IMR-90 (cell line): ENCODE data around the gene SERPINA6. TPM values are rescaled to one million over a fixed set of nuclear protein-coding genes. Genes with fewer than 3 reads are reported as not detected.

Experiments
- ATAC-seq: fragments of 200-7000 bp; cut with Tn5 transposase; 2 replicates; pipeline ENCODE4 v1.9.1; 2020; ENCODE audit warnings: low read depth, mild to moderate bottlenecking, moderate library complexity
- BruUV-seq: library from RNA; stranded (reverse); fragments of 400-500 nt; replicated peaks from 2 replicates; lab custom pipeline; 2021; lab: Mats Ljungman, UMichigan
- CTCF ChIA-PET: fragments of 300-600 bp; formaldehyde crosslinking; extraction: SDS; loops from one replicate; lab custom pipeline; 2021; ENCODE audit warnings: antibody characterized with exemption; lab: Yijun Ruan, JAX
- POLR2A ChIA-PET: fragments of 300-600 bp; sonication (Branson Sonifier 250); formaldehyde crosslinking; loops from one replicate; lab custom pipeline; 2022; ENCODE audit warnings: antibody characterized with exemption; ENCODE audit not compliant: unreplicated experiment; lab: Charles Lee
- DNase-seq: peaks from one replicate; pipeline ENCODE4 v3.0.0; 2013
- H2AFZ ChIP-seq: replicated peaks from 2 replicates; pipeline ENCODE3; 2013; ENCODE audit warnings: low read length, mild to moderate bottlenecking; ENCODE audit not compliant: poor library complexity
- H2AK5ac ChIP-seq: 2 replicates; pipeline ENCODE4 v1.6.1; 2013; ENCODE audit warnings: low read depth, low read length, inconsistent platforms
- H2AK9ac ChIP-seq: replicated peaks from 2 replicates; pipeline ENCODE3; 2013; ENCODE audit warnings: mild to moderate bottlenecking, low read depth, low read length, moderate library complexity; ENCODE audit not compliant: poor library complexity
- H2BK120ac ChIP-seq: 2 replicates; pipeline ENCODE4 v1.6.1; 2013; ENCODE audit warnings: low read depth, low read length, inconsistent platforms
- H2BK15ac ChIP-seq: 3 replicates; pipeline ENCODE4 v1.6.1; 2013; ENCODE audit warnings: low read depth, low read length, inconsistent platforms
- H2BK20ac ChIP-seq: 2 replicates; pipeline ENCODE4 v1.6.1; 2013; ENCODE audit warnings: low read depth, mild to moderate bottlenecking, inconsistent platforms, low read length, moderate library complexity
- H2BK5ac ChIP-seq: 2 replicates; pipeline ENCODE4 v1.6.1; 2013; ENCODE audit warnings: mild to moderate bottlenecking, low read depth, low read length, inconsistent platforms; ENCODE audit not compliant: poor library complexity, severe bottlenecking
- H3K14ac ChIP-seq: replicated peaks from 2 replicates; pipeline ENCODE4 v1.6.1; 2013; ENCODE audit warnings: low read depth, low read length, inconsistent platforms
- H3K18ac ChIP-seq: 2 replicates; pipeline ENCODE4 v1.6.1; 2013; ENCODE audit warnings: low read depth, low read length, control low read depth
- H3K23ac ChIP-seq: 2 replicates; pipeline ENCODE4 v1.6.1; 2013; ENCODE audit warnings: low read depth, low read length, inconsistent platforms
- H3K27ac ChIP-seq: 2 replicates; pipeline ENCODE4 v1.5.1; 2013; ENCODE audit warnings: mild to moderate bottlenecking, control low read depth, low read length; ENCODE audit not compliant: insufficient read depth
- H3K27me3 ChIP-seq: 2 replicates; pipeline ENCODE4 v1.6.1; 2013; ENCODE audit warnings: low read length; ENCODE audit not compliant: control insufficient read depth, insufficient read depth
- H3K36me3 ChIP-seq: 2 replicates; pipeline ENCODE4 v1.6.1; 2013; ENCODE audit warnings: low read length, mixed read lengths; ENCODE audit not compliant: control insufficient read depth, insufficient read depth
- H3K4ac ChIP-seq: 2 replicates; pipeline ENCODE4 v1.6.1; 2013; ENCODE audit warnings: low read depth, low read length, inconsistent platforms
- H3K4me1 ChIP-seq: 2 replicates; pipeline ENCODE4 v1.6.1; 2013; ENCODE audit warnings: low read length, mixed read lengths; ENCODE audit not compliant: control insufficient read depth, insufficient read depth
- H3K4me2 ChIP-seq: 2 replicates; pipeline ENCODE4 v1.6.1; 2013; ENCODE audit warnings: low read depth, mild to moderate bottlenecking, control low read depth, low read length, moderate library complexity
- H3K4me3 ChIP-seq: 2 replicates; pipeline ENCODE4 v1.5.1; 2013; ENCODE audit warnings: low read depth, mild to moderate bottlenecking, control low read depth, low read length, moderate library complexity; ENCODE audit not compliant: insufficient read depth
- H3K56ac ChIP-seq: 2 replicates; pipeline ENCODE4 v1.6.1; 2013; ENCODE audit warnings: low read length, inconsistent platforms; ENCODE audit not compliant: insufficient read depth; ENCODE audit errors: extremely low read depth
- H3K79me1 ChIP-seq, 2 experiments: 2 replicates each; pipeline ENCODE4 v1.6.1; 2013; ENCODE audit warnings: low read length in 2 of 2, inconsistent platforms in 1 of 2, low read depth in 1 of 2
- H3K9ac ChIP-seq: 2 replicates; pipeline ENCODE4 v1.6.1; 2013; ENCODE audit warnings: low read depth, low read length, control low read depth
- H3K9me1 ChIP-seq: 2 replicates; pipeline ENCODE4 v1.6.1; 2013; ENCODE audit warnings: low read length, inconsistent platforms; ENCODE audit not compliant: insufficient read depth
- H3K9me3 ChIP-seq: 2 replicates; pipeline ENCODE4 v1.6.1; 2013; ENCODE audit warnings: low read length; ENCODE audit not compliant: control insufficient read depth, insufficient read depth
- H4K20me1 ChIP-seq: 2 replicates; pipeline ENCODE4 v1.6.1; 2013; ENCODE audit warnings: low read length, inconsistent platforms; ENCODE audit not compliant: insufficient read depth
- H4K5ac ChIP-seq: 2 replicates; pipeline ENCODE4 v1.6.1; 2013; ENCODE audit warnings: mild to moderate bottlenecking, low read depth, low read length, control low read depth
- H4K8ac ChIP-seq, 2 experiments: 2 replicates each; pipeline ENCODE4 v1.6.1; 2013; ENCODE audit warnings: low read depth in 2 of 2, low read length in 2 of 2, control low read depth in 1 of 2, inconsistent platforms in 1 of 2
- H4K91ac ChIP-seq: 2 replicates; pipeline ENCODE4 v1.6.1; 2013; ENCODE audit warnings: low read depth, low read length, inconsistent platforms; ENCODE audit not compliant: insufficient read depth
- BHLHE40 ChIP-seq: fragments of 150-350 bp; IDR thresholded peaks from 2 replicates; pipeline ENCODE4 v1.6.1; 2016; ENCODE audit warnings: mild to moderate bottlenecking, low read depth, low read length
- CEBPB ChIP-seq: IDR thresholded peaks from 2 replicates; pipeline ENCODE4 v1.6.1; 2012; ENCODE audit warnings: low read depth, low read length, improper control_type of control experiment
- CHD1 ChIP-seq: IDR thresholded peaks from 2 replicates; pipeline ENCODE4 v1.6.1; 2012; ENCODE audit warnings: low read depth, low read length, improper control_type of control experiment
- ELK1 ChIP-seq: fragments of 150-350 bp; IDR thresholded peaks from 2 replicates; pipeline ENCODE4 v1.6.1; 2016; ENCODE audit warnings: low read depth, mild to moderate bottlenecking, low read length, moderate library complexity, borderline replicate concordance
- MAFK ChIP-seq: IDR thresholded peaks from 2 replicates; pipeline ENCODE4 v1.6.1; 2012; ENCODE audit warnings: low read depth, low read length, improper control_type of control experiment
- MAZ ChIP-seq: IDR thresholded peaks from 2 replicates; pipeline ENCODE4 v1.6.1; 2012; ENCODE audit warnings: low read depth, mild to moderate bottlenecking, low read length, improper control_type of control experiment, moderate library complexity, borderline replicate concordance
- MXI1 ChIP-seq: IDR thresholded peaks from 2 replicates; pipeline ENCODE4 v1.6.1; 2012; ENCODE audit warnings: low read depth, mild to moderate bottlenecking, low read length, moderate library complexity, borderline replicate concordance
- NFE2L2 ChIP-seq: fragments of 150-350 bp; IDR thresholded peaks from 2 replicates; pipeline ENCODE4 v1.6.1; 2016; ENCODE audit warnings: low read depth, mild to moderate bottlenecking, low read length
- POLR2A ChIP-seq: IDR thresholded peaks from 2 replicates; pipeline ENCODE4 v1.6.1; 2012; ENCODE audit warnings: mild to moderate bottlenecking, low read depth, low read length
- RAD21 ChIP-seq: IDR thresholded peaks from 2 replicates; pipeline ENCODE4 v1.6.1; 2012; ENCODE audit warnings: low read length, improper control_type of control experiment
- RCOR1 ChIP-seq: IDR thresholded peaks from 2 replicates; pipeline ENCODE4 v1.6.1; 2012; ENCODE audit warnings: mild to moderate bottlenecking, low read length, improper control_type of control experiment; ENCODE audit not compliant: insufficient replicate concordance
- RFX5 ChIP-seq: IDR thresholded peaks from 2 replicates; pipeline ENCODE4 v1.8.0; 2012; ENCODE audit warnings: low read depth, mild to moderate bottlenecking, low read length, moderate library complexity
- SMC3 ChIP-seq: fragments of 150-350 bp; IDR thresholded peaks from 2 replicates; pipeline ENCODE4 v1.6.1; 2016; ENCODE audit warnings: low read depth, mild to moderate bottlenecking, antibody characterized with exemption, low read length, moderate library complexity
- WGBS, 2 experiments: methylation state at CpG; one replicate each; pipeline versions ENCODE4 v1.1.5 to v1.1.7; 2013; ENCODE audit warnings: missing lambda C conversion rate in 2 of 2; ENCODE audit not compliant: insufficient read length in 1 of 2; ENCODE audit errors: extremely low coverage in 2 of 2; 5-methylcytosine and 5-hydroxymethylcytosine counted together
- dilution Hi-C: fragments of 300-500 bp; cut with HindIII; formaldehyde crosslinking; loops from one replicate; pipeline ENCODE4 v1.14.3; 2018; ENCODE audit warnings: low sequenced_read_pairs; ENCODE audit not compliant: unreplicated experiment
- in situ Hi-C: fragments of 300-500 bp; cut with MboI; formaldehyde crosslinking; loops from 3 replicates; pipeline ENCODE4 v1.14.3; 2019; ENCODE audit warnings: low sequenced_read_pairs, inconsistent platforms, mixed read lengths
- intact Hi-C: fragments of 100-400 bp; cut with micrococcal nuclease; formaldehyde crosslinking; loops from 2 replicates; pipeline ENCODE4 v1.10.0; 2022
- polyA plus RNA-seq, 3 experiments: library from polyadenylated mRNA; depleted of rRNA; stranded (reverse); fragments of >200 nt; gene quantifications; 2 replicates each; pipeline ENCODE4 v1.2.3, GENCODE V29; 2012; ENCODE audit warnings: low replicate concordance in 1 of 3
- total RNA-seq: library from RNA; depleted of rRNA; stranded (reverse); fragments of >200 nt; gene quantifications from 2 replicates; pipeline ENCODE4 v1.2.3, GENCODE V29; 2012
- TF ChIP-seq, protein P1 (sequence below): fragments of 150-350 bp; IDR thresholded peaks from 2 replicates; pipeline ENCODE4 v1.6.1; 2017; ENCODE audit warnings: mild to moderate bottlenecking, antibody characterized with exemption, low read length, low read depth
- TF ChIP-seq, protein P2 (sequence below): conservative IDR thresholded peaks from 2 replicates; pipeline ENCODE4 v1.5.1; 2012; ENCODE audit warnings: mild to moderate bottlenecking, low read depth, low read length, improper control_type of control experiment

SERPINA6 gene
- total and polyA plus RNA-seq, 2 of the 4 experiments (the other 2 are of a cell fraction): not detected

DNA sequence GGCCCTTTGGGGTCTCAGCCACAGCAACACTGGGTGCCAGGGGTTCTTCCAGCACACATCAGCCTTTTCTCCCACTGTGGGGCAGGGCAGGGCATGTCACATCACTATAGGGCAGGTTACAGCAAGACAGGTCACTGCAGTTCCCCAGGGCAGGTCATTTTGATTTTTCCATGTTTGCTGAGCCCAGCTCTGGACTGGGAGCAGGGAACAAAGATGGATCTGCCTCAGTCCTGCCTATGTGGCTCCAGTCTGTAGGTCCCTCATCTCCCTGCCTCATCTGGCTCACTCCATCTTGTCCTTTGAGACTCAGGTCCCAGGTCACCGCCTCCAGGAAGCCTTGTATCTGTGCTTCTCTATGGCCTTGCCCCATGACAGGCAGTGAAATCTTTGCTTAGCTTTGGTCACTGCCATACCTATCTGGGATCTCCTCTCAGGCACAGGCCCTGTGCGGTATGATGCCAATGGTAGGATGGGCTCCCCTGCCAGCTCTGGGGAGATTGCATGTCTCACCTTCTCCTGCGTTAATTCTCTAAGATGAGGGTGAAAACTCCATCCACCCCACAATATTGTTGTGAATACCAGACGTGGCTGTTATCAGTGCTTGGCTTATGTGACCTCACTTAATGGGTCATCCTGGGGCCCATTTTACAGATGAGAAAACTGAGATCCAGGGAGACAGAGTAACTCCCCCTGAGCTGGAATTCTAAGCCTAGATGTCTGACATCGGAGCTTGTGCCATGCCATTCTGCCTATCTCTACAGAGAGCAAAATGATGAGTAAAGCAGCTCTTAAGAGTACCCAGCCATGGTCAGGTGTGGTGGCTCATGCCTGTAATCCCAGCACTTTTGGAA, 1.5 kb downstream of the SERPINA6 start:
- in situ Hi-C loops (no loop called here), intact Hi-C loops (no loop called here), dilution Hi-C loops (no loop called here)
- Histone ChIP-seq H3K27ac (no peak overlapping the region), H3K9me3 (no peaks in the 10 kb centered on the region; the same call in 1 of the 2 replicates), H3K27me3 (no peaks in the 10 kb centered on the region), H3K4me3 (no peak overlapping the region), H4K5ac (no peak overlapping the region), H2BK15ac (no peak overlapping the region), H4K20me1 (no peaks in the 10 kb centered on the region), H3K4ac (no peak overlapping the region), H2AK9ac (no peak overlapping the region), H3K9me1 (no peaks in the 10 kb centered on the region), H2AK5ac (no peak overlapping the region), H3K36me3 (no peaks in the 10 kb centered on the region), H3K18ac (no peak overlapping the region), H3K9ac (no peak overlapping the region), H3K4me1 (no peaks in the 10 kb centered on the region; the same call in 1 of the 2 replicates), H2BK5ac (no peak overlapping the region), H4K8ac (no peak overlapping the region), H4K91ac (no peak overlapping the region), H2BK20ac (no peak overlapping the region), H2BK120ac (no peak overlapping the region), H3K14ac (no peak overlapping the region), H3K79me1 (no peaks in the 10 kb centered on the region), H3K56ac (no peak overlapping the region), H2AFZ (peak overlapping the region; percentile 7), H3K23ac (no peak overlapping the region), H3K4me2 (no peak overlapping the region)
- no CpG with 5 or more reads among the region's 5 CpGs for WGBS, 2 experiments
- BruUV-seq: no TSS peak
- no peak for ATAC-seq
- POLR2A ChIA-PET: no interaction called here
- CTCF ChIA-PET: no interaction called here
- no peak for DNase-seq
- TF ChIP-seq, protein P1, sequence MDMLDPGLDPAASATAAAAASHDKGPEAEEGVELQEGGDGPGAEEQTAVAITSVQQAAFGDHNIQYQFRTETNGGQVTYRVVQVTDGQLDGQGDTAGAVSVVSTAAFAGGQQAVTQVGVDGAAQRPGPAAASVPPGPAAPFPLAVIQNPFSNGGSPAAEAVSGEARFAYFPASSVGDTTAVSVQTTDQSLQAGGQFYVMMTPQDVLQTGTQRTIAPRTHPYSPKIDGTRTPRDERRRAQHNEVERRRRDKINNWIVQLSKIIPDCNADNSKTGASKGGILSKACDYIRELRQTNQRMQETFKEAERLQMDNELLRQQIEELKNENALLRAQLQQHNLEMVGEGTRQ: no peak
- TF ChIP-seq, protein P2, sequence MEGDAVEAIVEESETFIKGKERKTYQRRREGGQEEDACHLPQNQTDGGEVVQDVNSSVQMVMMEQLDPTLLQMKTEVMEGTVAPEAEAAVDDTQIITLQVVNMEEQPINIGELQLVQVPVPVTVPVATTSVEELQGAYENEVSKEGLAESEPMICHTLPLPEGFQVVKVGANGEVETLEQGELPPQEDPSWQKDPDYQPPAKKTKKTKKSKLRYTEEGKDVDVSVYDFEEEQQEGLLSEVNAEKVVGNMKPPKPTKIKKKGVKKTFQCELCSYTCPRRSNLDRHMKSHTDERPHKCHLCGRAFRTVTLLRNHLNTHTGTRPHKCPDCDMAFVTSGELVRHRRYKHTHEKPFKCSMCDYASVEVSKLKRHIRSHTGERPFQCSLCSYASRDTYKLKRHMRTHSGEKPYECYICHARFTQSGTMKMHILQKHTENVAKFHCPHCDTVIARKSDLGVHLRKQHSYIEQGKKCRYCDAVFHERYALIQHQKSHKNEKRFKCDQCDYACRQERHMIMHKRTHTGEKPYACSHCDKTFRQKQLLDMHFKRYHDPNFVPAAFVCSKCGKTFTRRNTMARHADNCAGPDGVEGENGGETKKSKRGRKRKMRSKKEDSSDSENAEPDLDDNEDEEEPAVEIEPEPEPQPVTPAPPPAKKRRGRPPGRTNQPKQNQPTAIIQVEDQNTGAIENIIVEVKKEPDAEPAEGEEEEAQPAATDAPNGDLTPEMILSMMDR: no peak
- TF ChIP-seq POLR2A (no peak), SMC3 (no peak), ELK1 (no peak), MAFK (no peak), CEBPB (no peak), RAD21 (no peak), CHD1 (no peak), NFE2L2 (no peak), MAZ (no peak), RFX5 (no peak), MXI1 (no peak), BHLHE40 (no peak), RCOR1 (no peak)
